Limb (tissue), 2 donors: ENCODE results near the gene ARL17B.
"Not testable (repeated sequence)": the region's sequence is repeated elsewhere in the genome, so short reads cannot be mapped to it uniquely, and the experiment has no call there.

Source experiments
- DNase-seq, 2 donors: peaks; one replicate each; pipeline ENCODE4 v3.0.0-alpha.2; 2016; ENCODE audit errors: extremely low spot score in 2 of 2

ARL17B gene

DNA sequence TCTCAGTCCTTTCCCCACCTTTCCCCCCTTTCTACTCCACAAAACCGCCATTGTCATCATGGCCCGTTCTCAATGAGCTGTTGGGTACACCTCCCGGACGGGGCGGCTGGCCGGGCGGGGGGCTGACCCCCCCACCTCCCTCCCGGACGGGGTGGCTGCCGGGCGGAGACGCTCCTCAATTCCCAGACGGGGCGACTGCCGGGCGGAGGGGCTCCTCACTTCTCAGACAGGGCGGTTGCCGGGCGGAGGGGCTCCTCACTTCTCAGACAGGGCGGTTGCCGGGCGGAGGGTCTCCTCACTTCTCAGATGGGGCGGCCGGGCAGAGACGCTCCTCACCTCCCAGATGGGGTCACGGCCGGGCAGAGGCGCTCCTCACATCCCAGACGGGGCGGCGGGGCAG is 108.8 kb downstream of the ARL17B start:
- not testable (repeated sequence) for DNase-seq

DNA sequence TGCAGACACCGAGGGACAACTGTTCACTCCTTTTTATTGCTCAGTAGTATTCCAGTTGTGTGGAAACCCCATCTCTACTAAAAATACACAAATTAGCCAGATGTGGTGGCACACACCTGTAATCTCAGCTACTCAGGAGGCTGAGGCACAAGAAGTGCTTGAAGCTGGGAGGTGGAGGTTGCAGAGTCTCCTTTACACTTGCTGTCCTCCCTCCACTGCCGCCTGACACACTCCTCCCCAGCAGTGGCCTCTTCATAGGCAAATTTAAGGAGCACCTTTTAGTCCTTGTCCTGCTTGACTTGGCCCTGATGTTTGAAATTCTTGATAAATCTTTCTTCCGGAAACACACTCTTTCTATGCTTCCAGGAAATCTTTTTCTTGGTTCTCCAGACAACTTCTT is 112.4 kb downstream of the ARL17B start:
- DNase-seq: not testable (repeated sequence)

DNA sequence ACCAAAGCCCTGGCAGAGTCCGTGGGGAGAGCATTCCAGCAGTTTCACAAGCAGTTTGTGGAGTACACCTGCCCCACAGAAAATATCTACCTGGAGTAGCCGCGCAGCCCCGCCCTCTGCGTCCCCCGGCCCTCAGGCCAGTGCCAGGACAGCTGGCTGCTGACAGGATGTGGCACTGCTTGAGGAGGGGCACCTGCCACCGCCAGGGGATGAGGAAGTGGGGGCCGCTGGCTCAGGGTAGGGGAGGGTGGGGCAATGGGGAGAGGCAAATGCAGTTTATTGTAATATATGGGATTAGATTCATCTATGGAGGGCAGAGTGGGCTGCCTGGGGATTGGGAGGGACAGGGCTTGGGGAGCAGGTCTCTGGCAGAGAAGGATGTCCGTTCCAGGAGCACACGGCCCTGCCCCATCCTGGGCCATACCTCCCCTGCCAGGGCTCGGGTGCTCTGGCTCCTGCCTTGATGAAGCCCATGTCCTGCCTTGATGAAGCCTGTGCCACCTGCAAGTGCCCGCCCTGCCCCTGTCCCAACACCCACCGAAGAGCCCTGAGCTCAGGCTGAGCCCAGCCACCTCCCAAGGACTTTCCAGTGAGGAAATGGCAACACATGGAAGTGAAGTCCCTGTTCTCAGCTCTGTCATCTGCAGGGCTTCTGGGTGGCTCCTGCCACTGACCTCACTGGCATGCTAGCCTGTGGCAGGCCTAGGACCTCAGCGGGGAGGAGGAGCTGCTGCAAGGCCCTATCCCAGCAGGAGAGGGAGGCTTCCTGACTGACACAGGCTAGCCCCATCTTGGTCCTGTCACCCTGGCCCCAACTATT is 116.4 kb downstream of the ARL17B start:
- DNase-seq: not testable (repeated sequence)

DNA sequence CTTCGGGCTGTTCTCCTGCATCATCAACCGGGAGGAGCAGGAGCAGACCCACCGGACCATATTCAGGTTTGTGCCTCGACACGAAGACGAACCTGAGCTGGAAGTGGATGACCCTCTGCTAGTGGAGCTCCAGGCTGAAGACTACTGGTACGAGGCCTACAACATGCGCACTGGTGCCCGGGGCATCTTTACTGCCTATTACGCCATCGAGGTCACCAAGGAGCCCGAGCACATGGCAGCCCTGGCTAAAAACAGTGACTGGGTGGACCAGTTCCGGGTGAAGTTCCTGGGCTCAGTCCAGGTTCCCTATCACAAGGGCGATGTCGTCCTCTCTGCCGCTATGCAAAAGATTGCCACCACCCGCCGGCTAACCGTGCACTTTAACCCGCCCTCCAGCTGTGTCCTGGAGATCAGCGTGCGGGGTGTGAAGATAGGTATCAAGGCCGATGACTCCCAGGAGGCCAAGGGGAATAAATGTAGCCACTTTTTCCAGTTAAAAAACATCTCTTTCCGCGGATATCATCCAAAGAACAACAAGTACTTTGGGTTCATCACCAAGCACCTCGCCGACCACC is 117.1 kb downstream of the ARL17B start:
- not testable (repeated sequence) for DNase-seq

DNA sequence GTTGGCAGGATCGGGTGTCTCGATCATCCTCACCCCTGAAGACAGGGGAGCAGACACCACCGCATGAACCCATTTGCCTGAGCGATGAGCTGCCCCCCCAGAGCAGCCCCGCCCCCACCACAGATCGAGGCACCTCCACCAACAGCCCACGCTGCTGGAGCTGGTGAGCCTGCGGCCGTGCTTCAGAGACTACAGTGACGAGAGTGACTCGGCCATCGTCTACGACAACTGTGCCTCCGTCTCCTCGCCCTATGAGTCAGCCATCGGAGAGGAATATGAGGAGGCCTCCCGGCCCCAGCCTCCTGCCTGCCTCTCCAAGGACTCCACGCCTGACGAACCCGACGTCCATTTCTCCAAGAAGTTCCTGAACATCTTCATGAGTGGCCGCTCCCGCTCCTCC is 117.6 kb downstream of the ARL17B start:
- not testable (repeated sequence) for DNase-seq

DNA sequence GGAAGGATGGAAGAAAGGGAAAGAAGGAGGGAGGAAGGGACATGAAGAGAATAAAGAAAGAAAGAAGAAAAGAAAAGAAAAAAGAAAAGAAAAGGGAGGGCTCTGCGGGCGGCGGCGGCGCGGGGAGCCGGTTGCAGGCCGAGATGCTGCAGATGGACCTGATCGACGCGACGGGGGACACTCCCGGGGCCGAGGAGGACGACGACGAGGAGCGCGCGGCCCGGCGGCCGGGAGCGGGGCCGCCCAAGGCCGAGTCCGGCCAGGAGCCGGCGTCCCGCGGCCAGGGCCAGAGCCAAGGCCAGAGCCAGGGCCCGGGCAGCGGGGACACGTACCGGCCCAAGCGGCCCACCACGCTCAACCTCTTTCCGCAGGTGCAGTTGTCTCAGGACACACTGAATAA is 118.1 kb downstream of the ARL17B start:
- not testable (repeated sequence) for DNase-seq

DNA sequence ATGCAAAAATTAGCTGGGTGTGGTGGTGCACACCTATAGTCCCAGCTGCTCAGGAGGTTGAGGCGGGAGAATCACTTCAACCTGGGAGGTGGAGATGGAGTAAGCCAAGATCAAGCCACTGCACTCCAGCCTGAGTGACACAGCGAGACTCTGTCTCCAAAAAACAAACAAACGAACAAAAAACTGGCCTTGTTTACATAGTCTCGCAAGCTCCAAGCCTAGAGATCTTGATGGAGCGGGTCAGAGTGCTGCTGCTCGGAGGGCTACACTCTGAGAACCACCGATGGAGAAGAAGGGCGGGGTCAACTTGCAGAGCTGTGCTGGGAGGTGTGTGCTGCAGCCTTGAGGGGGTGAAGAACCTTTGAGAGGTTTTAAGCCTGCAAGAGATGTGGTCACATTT is 130.2 kb downstream of the ARL17B start:
- not testable (repeated sequence) for DNase-seq

DNA sequence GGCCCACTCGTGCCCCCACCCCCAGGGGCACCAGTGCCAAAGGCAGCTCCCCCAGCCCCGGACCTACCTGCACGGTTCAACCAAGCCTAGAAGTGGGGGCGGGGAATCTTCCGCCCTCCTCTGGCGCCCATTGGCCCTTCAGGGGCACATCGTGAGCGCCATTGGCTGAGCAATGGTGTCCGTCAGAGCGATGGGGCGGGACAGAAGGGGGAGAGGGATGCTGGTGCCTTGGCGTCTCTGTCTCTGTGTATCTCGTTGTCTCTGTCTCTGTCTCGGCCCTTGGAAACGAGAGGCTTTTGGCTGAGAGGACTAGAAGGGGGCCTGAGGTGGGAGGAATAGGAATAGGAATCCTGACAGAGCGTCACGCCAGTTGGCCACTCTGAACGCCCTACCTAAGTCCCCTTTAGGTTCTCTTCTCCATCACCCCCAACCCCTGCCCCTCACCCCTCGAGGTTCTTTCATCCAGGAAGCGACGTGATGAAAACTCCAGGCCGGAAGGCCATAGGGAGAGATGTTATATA is 136.2 kb downstream of the ARL17B start:
- peak; percentile 85 to 94 for DNase-seq

DNA sequence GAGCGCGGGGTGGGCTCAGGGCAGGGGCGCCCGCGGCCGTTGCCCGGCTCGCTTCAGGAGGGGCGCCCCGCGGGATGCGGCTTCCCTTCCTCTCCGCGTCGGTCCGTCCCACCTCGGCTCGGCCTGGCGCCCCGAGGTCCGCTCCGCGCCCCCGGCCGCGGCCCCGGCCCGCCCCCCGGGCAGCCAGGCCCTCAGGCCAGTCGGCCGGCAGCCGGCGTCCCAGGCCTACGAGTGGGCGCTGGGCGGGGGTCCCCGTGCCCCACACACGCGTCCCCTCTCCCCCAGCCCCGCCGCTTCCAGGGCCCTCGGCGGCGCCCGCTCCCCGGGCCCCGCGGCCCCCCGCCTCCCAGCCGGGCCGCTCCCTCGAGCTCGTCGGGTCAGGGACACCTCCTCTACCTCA is 136.7 kb downstream of the ARL17B start:
- DNase-seq: peak in 1 of 2 donors; percentile 51
